Stimulated activated CD4-positive, alpha-beta T cell treated with anti-CD3 and anti-CD28 coated beads, Interleukin-12 subunit alpha, Interleukin-12 subunit beta, amount 100 ng/mL, for 24 hours (primary cell): Measurements from ENCODE around the gene RAB33B.
"Not testable (repeated sequence)": the region's sequence is repeated elsewhere in the genome, so short reads cannot be mapped to it uniquely, and the experiment has no call there.

Source experiments
- DNase-seq, 2 experiments: peaks; one replicate each; pipeline ENCODE4 v3.0.0-alpha.2; 2020; ENCODE audit warnings: low read depth in 2 of 2

The RAB33B gene

DNA sequence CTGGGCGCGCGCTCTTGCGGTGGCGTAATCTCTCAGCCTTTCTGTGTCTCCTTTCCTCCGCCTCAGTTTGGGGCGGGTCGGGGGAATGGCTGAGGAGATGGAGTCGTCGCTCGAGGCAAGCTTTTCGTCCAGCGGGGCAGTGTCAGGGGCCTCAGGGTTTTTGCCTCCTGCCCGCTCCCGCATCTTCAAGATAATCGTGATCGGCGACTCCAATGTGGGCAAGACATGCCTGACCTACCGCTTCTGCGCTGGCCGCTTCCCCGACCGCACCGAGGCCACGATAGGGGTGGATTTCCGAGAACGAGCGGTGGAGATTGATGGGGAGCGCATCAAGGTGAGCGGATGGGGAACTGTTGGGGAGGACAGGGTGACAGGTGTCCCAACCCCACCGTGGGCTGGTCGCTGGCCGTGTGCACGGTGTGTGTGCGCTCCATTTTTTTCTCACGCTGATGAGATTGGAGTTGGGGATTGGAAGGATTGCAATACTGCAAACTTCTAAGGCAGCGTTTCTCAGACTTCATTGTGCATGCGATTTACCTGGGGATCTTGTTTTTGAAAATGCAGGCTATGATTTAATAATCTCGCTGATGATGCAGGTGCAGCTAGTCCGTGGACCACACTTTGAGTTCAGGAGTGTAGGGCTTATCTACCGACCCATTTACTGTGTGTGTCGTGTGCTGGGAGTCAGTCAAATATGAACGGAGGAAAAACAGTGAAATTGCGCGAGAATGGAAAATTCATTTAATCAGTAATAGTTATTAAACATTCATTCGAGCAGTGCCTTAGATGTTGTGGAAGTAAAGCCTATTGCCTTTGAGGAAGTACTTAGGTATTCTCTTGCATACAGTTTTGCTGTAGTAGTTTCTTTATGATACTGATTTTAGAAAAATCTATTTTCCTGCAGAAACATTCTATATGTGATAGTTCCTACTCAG lies at the start of gene RAB33B:
TSS of gene RAB33B (plus strand) at position 11 of the 935 bp plus-strand sequence. CDS start at position 86, 75 bp downstream.
- no peak for DNase-seq

DNA sequence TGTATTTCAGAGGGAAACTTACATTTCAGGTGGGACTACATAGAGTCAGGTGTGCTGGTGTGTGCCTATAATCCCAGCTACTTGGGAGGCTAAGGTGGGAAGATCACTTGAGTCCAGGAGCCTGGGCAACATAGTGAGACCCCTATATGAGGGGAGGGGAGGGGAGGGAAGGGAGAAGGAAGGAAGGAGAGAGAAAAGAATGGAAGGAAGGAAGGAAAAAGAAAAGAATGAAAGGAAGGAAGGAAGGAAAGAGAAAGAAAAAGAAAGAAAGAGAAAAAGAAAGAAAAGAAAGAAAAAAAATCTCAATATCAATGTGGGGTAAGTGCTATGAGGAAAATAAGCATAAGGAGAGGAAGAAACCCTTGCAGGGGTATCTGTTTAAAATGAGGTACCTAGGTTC lies 43.6 kb upstream of the RAB33B start:
- DNase-seq = no peak

- DNase-seq = not testable (repeated sequence)
These were observed 39.2 kb upstream of the RAB33B start for GRCh38 chr4:139414671-139415210.

DNA sequence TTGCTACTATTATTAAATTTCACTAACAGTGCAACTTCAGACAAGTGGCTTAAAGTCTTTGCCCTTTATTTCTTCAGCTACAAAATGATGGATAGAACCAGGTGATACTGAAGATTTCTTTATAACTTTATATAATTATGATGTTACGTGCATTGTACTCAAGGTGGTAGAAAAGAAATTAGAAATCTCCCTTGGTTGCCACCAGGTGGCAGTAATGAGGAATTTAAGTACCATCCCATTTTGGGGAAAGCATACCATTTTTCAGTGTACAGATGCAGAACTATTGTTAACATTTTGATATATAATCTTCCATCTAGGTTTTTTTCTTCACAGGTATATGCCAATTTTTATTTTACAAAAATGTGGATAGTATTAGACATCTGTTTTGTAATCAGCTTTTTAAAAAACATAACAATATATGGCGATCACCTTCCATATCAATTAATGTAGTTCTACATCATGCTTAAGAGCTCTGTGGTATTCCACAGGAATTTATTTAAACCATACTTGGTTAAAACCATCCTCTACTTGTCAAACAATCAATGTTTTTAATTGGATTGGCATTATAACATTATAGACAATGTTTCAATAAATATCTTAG lies 37.7 kb upstream of the RAB33B start:
- no peak for DNase-seq

GRCh38 chr4:139419388-139419914 lies 34.5 kb upstream of the RAB33B start:
- no peak for DNase-seq

DNA sequence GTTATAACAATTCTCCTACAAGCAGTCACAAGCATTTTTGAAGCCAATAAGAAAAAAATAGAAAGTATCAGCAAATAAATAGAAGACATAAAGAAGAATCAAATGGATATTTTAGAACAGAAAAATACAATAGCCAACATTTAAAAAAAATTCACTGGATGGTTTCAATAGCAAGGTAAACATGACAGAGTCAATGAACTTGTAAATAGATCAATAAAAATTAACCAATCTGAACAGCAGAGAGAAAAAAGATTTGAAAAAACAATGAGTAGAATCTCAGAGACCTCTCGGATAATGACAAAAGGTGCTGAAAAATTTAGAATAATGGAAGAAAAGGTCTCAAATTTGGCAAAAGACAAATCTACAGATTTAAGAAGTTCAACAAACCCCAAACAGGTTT lies 33.3 kb upstream of the RAB33B start:
- DNase-seq = no peak

DNA sequence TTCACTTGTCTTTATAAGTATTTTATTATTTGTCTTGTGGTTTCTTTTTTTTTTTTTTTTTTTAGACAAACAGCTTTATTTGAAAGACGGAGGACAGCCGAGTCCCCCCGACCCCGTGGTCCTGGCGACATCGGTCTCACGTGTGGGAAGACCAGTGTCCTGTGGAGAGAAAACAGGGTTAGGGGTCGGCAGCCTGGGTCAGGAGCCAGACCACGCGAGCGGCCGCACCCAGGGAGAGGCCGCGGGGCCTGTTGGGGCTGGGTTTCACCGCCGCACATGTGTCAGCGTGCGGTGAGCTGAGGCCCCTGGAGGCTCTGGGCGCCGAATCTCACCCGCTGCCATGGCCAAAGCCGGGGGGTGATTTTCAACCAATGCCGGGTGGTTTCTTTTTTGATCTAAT lies 17.8 kb upstream of the RAB33B start:
- no peak for DNase-seq

DNA sequence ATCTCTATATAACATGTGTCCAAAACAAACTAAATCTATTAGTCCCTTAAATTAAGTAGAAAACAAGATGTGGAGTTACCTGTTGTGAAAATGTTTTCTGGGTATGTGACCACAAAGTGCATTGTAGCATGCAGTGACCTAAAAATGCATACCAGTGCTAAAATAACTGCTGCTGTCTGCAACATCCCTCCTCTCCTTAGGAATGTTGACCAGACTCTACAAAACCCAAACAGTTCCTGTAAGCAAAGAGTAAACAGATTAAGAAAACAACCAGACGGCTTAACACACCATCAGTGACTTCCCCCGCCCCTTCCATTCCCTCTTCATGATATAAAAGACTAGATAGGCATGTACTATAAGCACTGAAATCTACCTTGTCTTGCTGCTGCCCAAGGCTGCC lies 15.8 kb upstream of the RAB33B start:
- DNase-seq = no peak

GRCh38 chr4:139441029-139441428 lies 12.9 kb upstream of the RAB33B start:
- no peak for DNase-seq

DNA sequence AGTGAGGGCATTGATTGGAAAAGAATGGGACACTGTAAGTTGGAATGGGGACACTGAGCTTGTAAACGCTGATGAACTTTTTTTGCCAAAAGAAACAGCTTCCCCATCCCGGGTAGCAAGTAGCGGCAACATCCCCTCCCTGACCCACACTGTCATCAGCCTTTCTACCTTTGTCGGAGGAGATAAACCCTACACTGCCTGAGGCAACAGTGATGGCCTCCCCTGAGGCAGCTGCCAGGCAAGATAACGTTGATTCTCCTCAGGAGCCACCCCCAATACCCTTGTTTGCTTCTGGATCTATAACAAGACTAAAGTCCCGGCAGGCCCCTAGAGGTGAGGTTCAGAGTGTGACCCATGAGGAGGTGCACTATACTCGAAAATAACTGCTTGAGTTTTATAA lies 10.3 kb upstream of the RAB33B start:
- DNase-seq = no peak

- not testable (repeated sequence) for DNase-seq
These were observed 9.0 kb upstream of the RAB33B start for GRCh38 chr4:139444881-139445280.

DNA sequence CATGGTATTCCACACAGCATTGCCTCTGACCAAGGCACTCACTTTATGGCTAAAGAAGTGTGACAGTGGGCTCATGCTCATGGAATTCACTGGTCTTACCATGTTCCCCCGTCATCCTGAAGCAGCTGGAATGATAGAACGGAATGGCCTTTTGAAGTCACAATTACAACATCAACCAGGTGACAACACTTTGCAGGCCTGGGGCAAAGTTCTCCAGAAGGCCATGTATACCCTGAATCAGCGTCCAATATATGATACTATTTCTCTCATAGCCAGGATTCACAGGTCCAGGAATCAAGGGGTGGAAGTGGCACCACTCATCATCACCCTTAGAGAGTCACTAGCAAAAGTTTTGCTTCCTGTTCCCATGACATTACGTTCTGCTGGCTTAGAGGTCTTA lies 6.8 kb upstream of the RAB33B start:
- not testable (repeated sequence) for DNase-seq

GRCh38 chr4:139450586-139450985 lies 3.3 kb upstream of the RAB33B start:
- DNase-seq = no peak

GRCh38 chr4:139451997-139452396 lies 1.9 kb upstream of the RAB33B start:
- DNase-seq = no peak

- DNase-seq = peak in 1 of 2 experiments; percentile 43
These were observed 915 bp upstream of the RAB33B start for GRCh38 chr4:139453041-139453370.

DNA sequence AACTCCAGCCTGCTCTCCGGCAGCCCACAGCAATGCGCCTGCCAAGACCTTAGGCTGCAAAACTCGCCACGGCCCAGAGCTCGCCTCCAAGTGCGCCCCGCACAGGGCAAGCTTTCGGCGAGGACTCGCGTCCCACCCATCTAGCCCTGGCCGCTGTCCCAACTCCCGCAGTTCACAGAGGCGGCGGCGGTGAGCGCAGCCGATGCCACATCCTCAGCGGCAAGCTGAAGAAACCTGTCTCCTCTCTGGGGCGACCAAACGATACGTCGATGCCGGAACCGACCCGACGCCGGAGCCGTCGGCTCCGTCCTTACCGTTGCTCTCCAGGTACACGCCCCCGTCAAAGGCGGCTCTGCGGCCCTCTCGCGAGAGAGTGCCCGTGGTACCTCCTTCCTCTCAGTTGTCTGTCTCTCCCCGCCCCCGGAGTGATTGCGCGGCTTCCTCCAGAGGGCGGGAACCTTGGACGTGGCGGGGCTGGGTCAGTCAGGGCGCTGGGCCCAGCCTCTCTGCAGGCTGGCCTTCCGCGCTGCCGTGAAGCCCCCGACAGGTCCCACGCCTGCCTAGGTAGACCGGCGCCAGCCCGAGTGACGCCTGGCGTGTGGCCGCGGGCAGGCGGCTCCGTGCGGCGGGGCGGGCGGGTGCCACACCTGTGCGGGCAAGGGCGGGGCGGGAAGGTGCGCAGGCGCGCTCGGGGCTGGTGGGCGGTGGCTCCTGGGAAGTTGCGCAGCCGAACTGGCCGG lies 380 bp upstream of the RAB33B start:
- DNase-seq = peak; percentile 90 to 94

DNA sequence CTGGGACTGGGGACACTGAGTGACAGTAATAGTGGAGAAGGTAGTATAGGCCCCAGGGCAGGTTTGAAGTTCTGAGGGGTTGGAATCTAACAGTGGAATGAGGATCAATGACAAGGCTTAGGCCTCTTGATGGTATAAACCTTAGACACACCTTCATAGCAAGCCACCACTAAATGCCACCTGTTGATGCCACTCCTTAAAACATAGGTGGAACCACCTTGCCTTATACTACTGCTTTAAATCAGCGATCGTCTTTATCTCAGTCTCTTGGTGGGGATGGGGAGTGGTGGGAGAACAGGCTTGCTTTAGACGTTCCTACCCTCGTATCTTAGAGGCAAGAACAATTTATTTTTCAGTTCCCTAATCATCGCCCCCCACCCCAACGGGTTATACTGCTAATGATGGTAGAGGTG lies 1.2 kb downstream of the RAB33B start:
- DNase-seq = no peak

GRCh38 chr4:139457318-139457717 lies 3.4 kb downstream of the RAB33B start:
- no peak for DNase-seq

- DNase-seq = no peak
These were observed 4.6 kb downstream of the RAB33B start for GRCh38 chr4:139458543-139458942.

- no peak for DNase-seq
These were observed 5.1 kb downstream of the RAB33B start for GRCh38 chr4:139458999-139459398.

DNA sequence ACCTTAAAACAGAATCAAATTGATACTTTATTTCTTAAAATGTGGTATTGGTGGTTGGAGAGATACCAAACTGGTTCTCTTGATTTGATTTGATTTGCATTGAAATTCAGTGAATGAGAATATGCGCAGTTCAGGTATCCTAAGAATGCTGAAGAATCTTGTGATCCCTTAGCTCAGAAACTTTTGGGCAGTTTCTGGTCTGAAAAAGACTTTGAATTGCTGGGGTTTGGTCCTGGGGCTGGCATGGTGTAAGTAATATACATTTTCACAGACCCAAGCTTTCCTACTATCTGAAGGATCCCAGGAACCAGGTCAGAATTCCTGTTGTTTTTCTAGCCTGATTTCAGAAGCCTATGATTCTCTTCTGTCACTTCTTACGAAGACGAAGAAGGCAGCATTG lies 6.6 kb downstream of the RAB33B start:
- no peak for DNase-seq

DNA sequence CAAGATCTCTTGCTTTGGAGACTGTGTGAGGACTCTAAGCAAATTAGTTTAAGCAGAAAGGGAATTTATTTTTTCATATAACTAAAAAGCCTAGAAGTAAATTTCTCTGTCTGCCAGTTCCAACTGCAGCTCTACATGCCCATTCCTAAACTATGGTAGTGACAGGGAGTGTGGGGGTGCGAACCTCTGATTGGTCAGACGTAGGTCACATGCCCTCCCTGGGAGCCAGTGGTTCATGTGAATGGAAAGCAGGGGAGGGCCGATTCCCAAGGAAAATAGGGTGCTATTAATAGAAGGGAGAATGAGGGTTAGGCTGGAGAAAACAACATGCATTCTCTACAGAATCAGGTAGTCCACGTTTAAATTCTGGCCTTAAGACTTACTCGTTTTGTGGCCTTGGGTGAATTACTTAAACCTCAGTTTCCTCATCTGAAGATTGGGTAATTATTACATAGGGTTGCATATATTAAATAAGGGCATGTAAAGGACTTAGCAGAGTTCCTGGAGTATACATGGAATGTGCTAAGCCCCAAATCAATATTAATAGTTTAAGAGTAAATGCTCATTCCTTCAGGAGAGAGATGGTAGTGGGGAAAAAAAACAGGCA lies 7.2 kb downstream of the RAB33B start:
- no peak for DNase-seq
